ENCODE data around the gene ADAMTS17. TPM values are rescaled to one million over a fixed set of nuclear protein-coding genes. Genes with fewer than 3 reads are reported as not detected.
"Not testable (repeated sequence)": the region's sequence is repeated elsewhere in the genome, so short reads cannot be mapped to it uniquely, and the experiment has no call there.

ADAMTS17 gene
- total RNA-seq, 1 donor from 2014 or later, result 2.3 TPM

DNA sequence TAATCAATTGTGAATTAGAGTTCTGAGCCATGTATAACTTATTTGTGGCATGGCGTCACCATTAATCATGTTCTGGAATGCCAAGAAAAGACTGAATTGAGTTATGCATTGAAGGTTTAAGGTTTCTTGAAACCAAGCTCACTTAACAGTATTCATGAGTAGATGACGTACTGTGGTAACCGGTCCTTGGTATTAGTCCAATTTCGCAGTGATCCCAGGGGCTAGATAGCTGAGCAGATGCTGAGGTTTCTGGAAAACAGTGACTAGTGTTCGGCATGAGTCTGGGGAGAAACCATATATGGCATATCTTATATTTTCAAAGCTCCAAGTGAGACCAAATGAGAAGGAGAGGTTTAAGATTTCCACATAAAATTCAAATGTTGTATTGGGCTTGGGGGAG is 390.3 kb downstream of the ADAMTS17 start:
- intact Hi-C loops (cut with DNase I), result no loop called here
- DNase-seq (ENCODE audit: low spot score) (no peak), ATAC-seq (peak; percentile 53)

DNA sequence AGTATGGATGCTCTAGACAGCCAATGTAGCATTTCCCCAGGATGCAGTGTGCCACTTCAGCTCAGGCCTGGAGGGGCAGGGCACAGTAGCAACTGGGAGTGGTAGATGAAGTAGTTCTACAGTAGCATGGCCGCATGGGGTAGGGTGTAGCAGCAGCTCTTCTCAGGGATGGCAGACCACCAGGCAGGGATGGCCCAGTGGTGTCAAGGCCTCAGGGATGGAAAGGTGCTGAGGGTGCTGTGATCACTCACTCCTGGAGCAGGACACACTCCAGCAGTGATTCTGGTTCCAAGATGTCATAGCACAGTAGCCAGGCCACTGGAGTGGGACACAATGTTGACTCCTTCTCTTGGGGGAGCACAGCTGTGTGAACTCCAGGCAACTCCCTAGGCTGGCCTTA is 397.6 kb downstream of the ADAMTS17 start:
- intact Hi-C loops (cut with DNase I), result no loop called here
- no peak for DNase-seq (ENCODE audit: low spot score)

GRCh38 chr15:99943466-99943865 is 398.3 kb downstream of the ADAMTS17 start:
- ATAC-seq, result no peak
- intact Hi-C loops (cut with DNase I), result no loop called here
- DNase-seq (ENCODE audit: low spot score), result no peak

More for the DNA sequence above, 397.6 kb downstream of the ADAMTS17 start:
- no peak for ATAC-seq

- intact Hi-C loops (cut with DNase I), result loop anchor here (10.0 kb wide), 1 partner anchor 412 kb away; the partner anchor contains the start of gene ADAMTS17
- ATAC-seq (no peak), DNase-seq (ENCODE audit: low spot score) (no peak)
Measured at GRCh38 chr15:99932676-99933402, 408.9 kb downstream of the ADAMTS17 start.

GRCh38 chr15:99931703-99932603 is 409.8 kb downstream of the ADAMTS17 start:
- intact Hi-C loops (cut with DNase I), result loop anchor here (10.0 kb wide), 1 partner anchor 413 kb away; the partner anchor contains the start of gene ADAMTS17
- ATAC-seq, result no peak
- no peak for DNase-seq (ENCODE audit: low spot score)

GRCh38 chr15:99930696-99931095 is 411.1 kb downstream of the ADAMTS17 start:
- DNase-seq (ENCODE audit: low spot score) (no peak), ATAC-seq (no peak)
- intact Hi-C loops (cut with DNase I), result loop anchor here (10.0 kb wide), 1 partner anchor 414 kb away; the partner anchor contains the start of gene ADAMTS17

GRCh38 chr15:99929266-99929665 is 412.5 kb downstream of the ADAMTS17 start:
- ATAC-seq (no peak), DNase-seq (ENCODE audit: low spot score) (no peak)
- intact Hi-C loops (cut with DNase I), result no loop called here

GRCh38 chr15:99928429-99928981 is 413.3 kb downstream of the ADAMTS17 start:
- ATAC-seq (peak; percentile 92), DNase-seq (ENCODE audit: low spot score) (peak; percentile 93)
- intact Hi-C loops (cut with DNase I), result no loop called here

GRCh38 chr15:99926532-99926931 is 415.2 kb downstream of the ADAMTS17 start:
- DNase-seq (ENCODE audit: low spot score); ATAC-seq; intact Hi-C loops (cut with DNase I): not testable (repeated sequence)

- peak; percentile 86 for ATAC-seq
- intact Hi-C loops (cut with DNase I), result no loop called here
- peak; percentile 82 for DNase-seq (ENCODE audit: low spot score)
Measured at GRCh38 chr15:99925661-99926461, 415.9 kb downstream of the ADAMTS17 start.

DNA sequence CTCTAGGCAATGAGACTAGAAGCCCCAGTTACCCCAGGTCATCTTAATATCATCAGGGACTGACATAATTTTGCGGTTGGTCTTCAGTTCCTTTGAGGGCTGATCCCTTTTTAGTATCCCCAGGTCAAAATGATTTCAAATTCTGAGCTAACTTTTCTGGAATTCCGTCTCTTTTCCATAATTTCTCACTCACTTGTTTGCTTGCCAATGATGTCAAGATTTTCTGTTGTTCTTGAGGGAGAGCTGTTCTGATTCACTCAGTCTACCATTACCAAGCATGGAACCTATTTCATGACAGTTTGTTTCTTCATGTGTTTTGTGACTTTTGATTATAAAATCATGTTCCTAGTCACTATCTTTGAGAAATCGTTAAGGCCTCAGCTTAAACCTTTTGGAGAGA is 418.1 kb downstream of the ADAMTS17 start:
- ATAC-seq (no peak), DNase-seq (ENCODE audit: low spot score) (no peak)
- intact Hi-C loops (cut with DNase I), result no loop called here

Other genes starting within 250 kb of the ADAMTS17 start
- gene CERS3, start 187.0 kb upstream of the ADAMTS17 start, total RNA-seq, result 0.36 TPM